Measurements from ENCODE around the gene CLCA2.

GRCh38 chr1:86491171-86491950 lies 67.4 kb downstream of the CLCA2 start:
- TF ChIP-seq POLR2A (IDR thresholded peaks at IDR 0.05; ENCODE audit: low read length) (no peak), GATA1 (IDR thresholded peaks at IDR 0.05; ENCODE audit: low read depth, low read length) (no peak)
